Glomerular endothelial cell (primary cell): ENCODE measurements around the gene CDX1. TPM values are rescaled to one million over a fixed set of nuclear protein-coding genes. Genes with fewer than 3 reads are reported as not detected.

Experiments
- DNase-seq: peaks from one replicate; pipeline ENCODE4 v3.0.0-alpha.2; 2011; ENCODE audit warnings: low read depth, low spot score; ENCODE audit errors: extremely low read depth
- total RNA-seq: library from RNA; depleted of rRNA; stranded (reverse); fragments of >200 nt; gene quantifications from 2 replicates; pipeline ENCODE4 v1.2.3, GENCODE V29; 2015

CDX1 gene
- total RNA-seq, 1 donor from 2014 or later = not detected

GRCh38 chr5:150181027-150181426 lies 14.4 kb downstream of the CDX1 start:
- no peak for DNase-seq

GRCh38 chr5:150181766-150182545 lies 15.4 kb downstream of the CDX1 start:
- no peak for DNase-seq

GRCh38 chr5:150182774-150183173 lies 16.2 kb downstream of the CDX1 start:
- no peak for DNase-seq

GRCh38 chr5:150183436-150183835 lies 16.9 kb downstream of the CDX1 start:
- no peak for DNase-seq

GRCh38 chr5:150184006-150184405 lies 17.4 kb downstream of the CDX1 start:
- DNase-seq = no peak

GRCh38 chr5:150184990-150185912 lies 18.7 kb downstream of the CDX1 start:
- DNase-seq = no peak

- DNase-seq = no peak
These were observed 19.6 kb downstream of the CDX1 start for GRCh38 chr5:150186137-150186536.

GRCh38 chr5:150186897-150187296 lies 20.3 kb downstream of the CDX1 start:
- no peak for DNase-seq

- DNase-seq = no peak
These were observed 21.7 kb downstream of the CDX1 start for GRCh38 chr5:150188146-150188842.

GRCh38 chr5:150189326-150189725 lies 22.7 kb downstream of the CDX1 start:
- no peak for DNase-seq

- no peak for DNase-seq
These were observed 23.3 kb downstream of the CDX1 start, which contains the start of gene SLC6A7 for GRCh38 chr5:150189728-150190502. Gene SLC6A7 (plus strand): TSS chr5:150190062. CDS start chr5:150190328, 266 bp downstream.

- no peak for DNase-seq
These were observed 24.0 kb downstream of the CDX1 start for GRCh38 chr5:150190503-150190979.

GRCh38 chr5:150190987-150191386 lies 24.4 kb downstream of the CDX1 start:
- DNase-seq = no peak

- DNase-seq = no peak
These were observed 25.9 kb downstream of the CDX1 start for GRCh38 chr5:150192462-150192861.

GRCh38 chr5:150195736-150196485 lies 29.3 kb downstream of the CDX1 start:
- no peak for DNase-seq

GRCh38 chr5:150196514-150196913 lies 29.9 kb downstream of the CDX1 start:
- no peak for DNase-seq

- DNase-seq = no peak
These were observed 30.4 kb downstream of the CDX1 start for GRCh38 chr5:150196986-150197385.

GRCh38 chr5:150197476-150197875 lies 30.9 kb downstream of the CDX1 start:
- no peak for DNase-seq

GRCh38 chr5:150202501-150202900 lies 35.9 kb downstream of the CDX1 start:
- DNase-seq = no peak
